H1 (cell line): ENCODE data around the gene SIGLEC7. TPM values are rescaled to one million over a fixed set of nuclear protein-coding genes. Genes with fewer than 3 reads are reported as not detected.

Experiments
- SRF ChIP-seq: IDR thresholded peaks from 2 replicates; pipeline ENCODE4 v1.6.1; 2011; ENCODE audit warnings: mild to moderate bottlenecking, low read depth, low read length, moderate library complexity
- polyA plus RNA-seq, 7 experiments: library from polyadenylated mRNA; depleted of rRNA in 3 of 7; stranded (reverse) in 5 of 7; unstranded in 2 of 7; fragments of >200 nt in 5 of 7; fragments of 200-250 nt in 2 of 7; gene quantifications; 1 replicate in 5 of 7; 2 replicates in 1 of 7; 4 replicates in 1 of 7; pipeline versions ENCODE4 v1.2.1 to v1.2.3, GENCODE V29; 2011 to 2013; ENCODE audit warnings: missing spikeins in 2 of 7, mixed read lengths in 2 of 7
- total RNA-seq: library from RNA; stranded (reverse); fragmentation: NEBNext Ultra II Directional; extraction: Animal tissue kit (Norgen Biotek cat#: 25700); gene quantifications from 2 replicates; pipeline ENCODE4 v1.2.1, GENCODE V29; 2021

SIGLEC7 gene
- total and polyA plus RNA-seq, 2 of the 8 experiments (the other 6 are each of a cell fraction or from before 2014, with no cell fraction given) = not detected

GRCh38 chr19:51163257-51163656 lies 21.2 kb downstream of the SIGLEC7 start (continued):
- TF ChIP-seq SRF = no peak
